ENCODE data around the gene PNPT1. TPM values are rescaled to one million over a fixed set of nuclear protein-coding genes. Genes with fewer than 3 reads are reported as not detected.
"Not testable (repeated sequence)": the region's sequence is repeated elsewhere in the genome, so short reads cannot be mapped to it uniquely, and the experiment has no call there.

The PNPT1 gene
- total and polyA plus RNA-seq, 7 donors, result 16.0 to 34.7 (median 26.5) TPM

DNA sequence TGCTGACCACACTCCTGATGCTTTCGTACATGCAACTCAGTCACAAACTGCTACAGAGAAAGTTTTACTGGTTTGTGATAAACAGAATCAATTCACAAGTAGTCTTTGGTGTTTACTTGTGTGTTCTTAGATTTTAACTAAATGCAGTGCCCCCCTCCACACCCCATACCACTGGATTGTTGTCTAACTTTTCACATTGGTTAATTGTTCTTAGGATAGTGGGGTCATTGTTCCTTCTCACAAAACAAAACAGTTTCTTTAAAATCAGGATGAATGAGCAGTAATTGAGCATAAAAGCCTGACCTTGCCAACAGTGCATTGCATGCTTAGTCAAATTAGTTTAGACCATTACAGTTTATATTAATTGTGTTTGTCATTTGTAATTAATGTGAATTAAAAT, 14.1 kb upstream of the PNPT1 start:
- ATAC-seq, result no peak
- 49 to 78% (median 61%) methylated on average over 1 of the region's 1 CpG for WGBS, 3 donors
- Histone ChIP-seq H3K9me3 (no peaks in the 10 kb centered on the region), H3K4me1 (no peaks in the 10 kb centered on the region), H3K27ac (no peak overlapping the region), H3K4me3 (no peak overlapping the region), H3K27me3 (ENCODE audit: insufficient read depth in 3 of 3, low read length in 2 of 3) (peaks cover 0 to 18% (median 2%) of the 10 kb centered on the region in 3 donors), H3K36me3 (ENCODE audit: insufficient read depth in 1 of 2, low read depth in 1 of 2) (no peaks in the 10 kb centered on the region)
- TF ChIP-seq, protein P1, sequence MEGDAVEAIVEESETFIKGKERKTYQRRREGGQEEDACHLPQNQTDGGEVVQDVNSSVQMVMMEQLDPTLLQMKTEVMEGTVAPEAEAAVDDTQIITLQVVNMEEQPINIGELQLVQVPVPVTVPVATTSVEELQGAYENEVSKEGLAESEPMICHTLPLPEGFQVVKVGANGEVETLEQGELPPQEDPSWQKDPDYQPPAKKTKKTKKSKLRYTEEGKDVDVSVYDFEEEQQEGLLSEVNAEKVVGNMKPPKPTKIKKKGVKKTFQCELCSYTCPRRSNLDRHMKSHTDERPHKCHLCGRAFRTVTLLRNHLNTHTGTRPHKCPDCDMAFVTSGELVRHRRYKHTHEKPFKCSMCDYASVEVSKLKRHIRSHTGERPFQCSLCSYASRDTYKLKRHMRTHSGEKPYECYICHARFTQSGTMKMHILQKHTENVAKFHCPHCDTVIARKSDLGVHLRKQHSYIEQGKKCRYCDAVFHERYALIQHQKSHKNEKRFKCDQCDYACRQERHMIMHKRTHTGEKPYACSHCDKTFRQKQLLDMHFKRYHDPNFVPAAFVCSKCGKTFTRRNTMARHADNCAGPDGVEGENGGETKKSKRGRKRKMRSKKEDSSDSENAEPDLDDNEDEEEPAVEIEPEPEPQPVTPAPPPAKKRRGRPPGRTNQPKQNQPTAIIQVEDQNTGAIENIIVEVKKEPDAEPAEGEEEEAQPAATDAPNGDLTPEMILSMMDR (IDR thresholded peaks at IDR 0.05), result no peak
- DNase-seq, result no peak
- intact Hi-C loops (cut with DNase I), result no loop called here

DNA sequence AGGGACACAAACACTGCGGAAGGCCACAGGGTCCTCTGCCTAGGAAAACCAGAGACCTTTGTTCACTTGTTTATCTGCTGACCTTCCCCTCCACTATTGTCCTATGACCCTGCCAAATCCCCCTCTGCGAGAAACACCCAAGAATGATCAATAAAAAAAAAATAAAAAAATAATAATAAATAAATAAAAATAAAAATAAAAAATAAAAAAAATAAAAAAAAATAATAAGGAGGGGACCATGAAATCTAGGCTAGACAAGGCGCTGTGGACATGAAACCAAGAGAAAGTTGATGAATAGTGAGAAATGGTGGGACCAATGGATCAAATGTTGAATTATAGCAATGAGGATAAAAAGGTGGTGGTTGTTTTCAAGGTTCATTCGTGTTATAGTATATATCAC, 12.6 kb upstream of the PNPT1 start:
- not testable (repeated sequence) for H3K4me3 ChIP-seq

DNA sequence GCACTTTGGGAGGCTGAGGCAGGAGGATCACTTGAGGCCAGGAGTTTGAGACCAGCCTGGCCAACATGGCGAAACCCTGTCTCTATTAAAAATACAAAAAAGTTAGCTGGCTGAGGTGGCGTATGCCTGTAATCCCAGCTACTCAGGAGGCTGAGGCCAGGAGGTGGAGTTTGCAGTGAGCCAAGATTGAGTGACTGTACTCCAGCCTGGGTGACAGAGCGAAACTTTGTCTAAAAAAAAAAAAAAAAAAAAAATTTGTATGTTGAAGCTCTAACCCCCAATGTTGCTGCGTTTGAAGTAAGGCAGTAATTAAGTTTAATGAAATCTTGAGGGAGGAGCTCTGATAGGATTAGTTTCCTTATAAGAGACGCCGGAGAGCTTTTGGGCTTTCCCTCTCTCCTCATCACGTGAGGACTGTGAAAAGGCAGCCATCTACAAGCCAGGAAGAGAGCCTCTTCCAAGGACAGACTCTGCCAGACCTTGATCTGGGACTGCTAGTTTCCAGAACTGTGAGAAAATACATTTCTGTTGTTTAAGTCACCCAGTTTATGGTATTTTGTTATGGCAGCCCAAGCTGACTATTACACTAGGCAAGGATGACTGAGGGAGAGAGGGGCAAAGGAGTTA, 11.5 kb upstream of the PNPT1 start:
- no peak overlapping the region for H3K27ac ChIP-seq
- H3K27me3 ChIP-seq (ENCODE audit: insufficient read depth in 3 of 3, low read length in 2 of 3), result peaks cover 0 to 18% (median 2%) of the 10 kb centered on the region in 3 donors
- no peak for ATAC-seq
- TF ChIP-seq, protein P1 (IDR thresholded peaks at IDR 0.05), result no peak
- H3K9me3 ChIP-seq, result no peaks in the 10 kb centered on the region
- H3K36me3 ChIP-seq (ENCODE audit: insufficient read depth in 1 of 2, low read depth in 1 of 2), result no peaks in the 10 kb centered on the region
- no peak for DNase-seq
- H3K4me3 ChIP-seq, result no peak overlapping the region
- intact Hi-C loops (cut with DNase I), result no loop called here
- WGBS, 3 donors, result 63 to 67% (median 64%) methylated on average over 7 of the region's 7 CpGs
- no peaks in the 10 kb centered on the region for H3K4me1 ChIP-seq

More for the DNA sequence above, 12.6 kb upstream of the PNPT1 start:
- H3K36me3 ChIP-seq (ENCODE audit: insufficient read depth in 1 of 2, low read depth in 1 of 2); ATAC-seq; intact Hi-C loops (cut with DNase I); DNase-seq; H3K4me1 ChIP-seq; H3K27ac ChIP-seq; H3K9me3 ChIP-seq: not testable (repeated sequence)
- 90 to 93% (median 92%) methylated on average over 3 of the region's 4 CpGs for WGBS, 3 donors
- peaks cover 0 to 18% (median 2%) of the 10 kb centered on the region in 3 donors for H3K27me3 ChIP-seq (ENCODE audit: insufficient read depth in 3 of 3, low read length in 2 of 3)

DNA sequence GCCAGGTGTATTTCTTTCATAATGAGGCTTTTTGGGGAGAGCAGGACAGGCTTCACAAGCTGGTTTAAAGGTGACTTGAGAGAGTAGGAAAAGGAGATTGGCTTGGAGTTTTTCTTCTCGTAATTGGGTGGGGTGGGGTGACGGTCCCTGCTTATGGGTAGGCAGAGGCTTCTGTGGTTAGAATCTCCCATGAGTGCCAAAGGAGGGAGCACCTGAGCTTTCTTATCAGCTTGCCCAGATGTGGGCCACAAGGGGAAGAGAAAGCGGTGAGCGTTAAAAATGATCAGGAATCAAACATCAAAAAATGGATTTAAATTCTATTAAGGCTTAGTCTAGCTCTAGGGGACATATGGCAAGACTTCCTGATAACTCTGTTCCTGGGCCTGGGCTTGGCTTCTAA, 9.7 kb upstream of the PNPT1 start:
- ATAC-seq, result no peak
- Histone ChIP-seq H3K9me3 (no peaks in the 10 kb centered on the region), H3K4me1 (no peaks in the 10 kb centered on the region), H3K36me3 (ENCODE audit: insufficient read depth in 1 of 2, low read depth in 1 of 2) (no peaks in the 10 kb centered on the region), H3K27ac (no peak overlapping the region), H3K27me3 (ENCODE audit: insufficient read depth in 3 of 3, low read length in 2 of 3) (peaks cover 0 to 12% (median 2%) of the 10 kb centered on the region in 3 donors), H3K4me3 (no peak overlapping the region)
- WGBS, 3 donors, result 38 to 53% (median 51%) methylated on average over 4 of the region's 4 CpGs
- no peak for DNase-seq
- intact Hi-C loops (cut with DNase I), result no loop called here
- TF ChIP-seq, protein P1 (IDR thresholded peaks at IDR 0.05), result no peak

DNA sequence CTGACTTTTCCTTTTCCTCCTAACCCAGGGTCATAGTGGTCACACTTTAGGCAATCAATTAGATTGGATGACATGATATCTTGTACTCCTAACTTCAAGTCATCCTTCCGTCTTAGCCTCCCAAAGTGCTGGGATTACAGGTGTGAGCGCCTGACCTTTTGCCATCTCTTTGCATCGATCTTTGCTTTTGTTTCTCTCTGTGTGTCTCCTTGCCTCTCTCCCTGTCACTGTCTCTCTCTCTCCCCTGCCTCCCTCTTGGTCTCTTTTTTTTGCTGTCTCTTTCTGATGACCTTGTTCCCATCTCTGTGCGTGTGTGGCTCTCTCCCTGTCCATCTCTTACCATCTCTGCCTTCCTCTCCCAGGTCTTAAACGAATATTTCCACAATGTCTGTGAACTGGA, 904 bp downstream of the PNPT1 start:
- H3K36me3 ChIP-seq (ENCODE audit: insufficient read depth in 1 of 2, low read depth in 1 of 2); H3K9me3 ChIP-seq; H3K27me3 ChIP-seq (ENCODE audit: insufficient read depth in 3 of 3, low read length in 2 of 3); intact Hi-C loops (cut with DNase I); H3K4me1 ChIP-seq; DNase-seq: not testable (repeated sequence)
- peak in 1 of 4 donors; percentile 3 for ATAC-seq
- H3K4me3 ChIP-seq, result peak overlapping the region; percentile 92
- WGBS, 3 donors, result 19 to 23% (median 22%) methylated on average over 5 of the region's 5 CpGs
- peak overlapping the region; percentile 68 for H3K27ac ChIP-seq

DNA sequence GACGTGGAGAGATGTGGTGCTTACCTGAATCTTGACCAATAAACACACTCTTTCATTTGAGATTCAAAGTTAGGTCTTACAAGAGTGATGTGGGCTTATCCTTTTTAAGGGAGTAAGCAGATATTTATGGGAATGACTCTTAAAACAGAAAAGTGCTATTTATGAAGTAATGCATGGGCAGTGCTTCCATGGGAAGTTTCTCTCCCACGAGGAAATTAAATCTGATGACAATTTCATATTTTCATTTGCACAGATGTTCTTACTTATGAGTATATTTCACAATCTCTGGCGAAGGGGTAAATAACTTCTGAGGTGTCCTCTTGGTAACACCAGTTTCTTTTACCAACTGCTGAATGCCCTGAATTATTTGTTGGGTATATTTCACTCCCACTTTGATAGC, 21.0 kb downstream of the PNPT1 start:
- TF ChIP-seq, protein P1 (IDR thresholded peaks at IDR 0.05), result no peak
- 71 to 73% (median 73%) methylated on average over 3 of the region's 3 CpGs for WGBS, 3 donors
- H3K4me1 ChIP-seq, result no peaks in the 10 kb centered on the region
- no peak overlapping the region for H3K27ac ChIP-seq
- H3K27me3 ChIP-seq (ENCODE audit: insufficient read depth in 3 of 3, low read length in 2 of 3), result no peaks in the 10 kb centered on the region
- H3K9me3 ChIP-seq, result no peaks in the 10 kb centered on the region
- intact Hi-C loops (cut with DNase I), result no loop called here
- H3K4me3 ChIP-seq, result no peak overlapping the region
- DNase-seq (no peak), ATAC-seq (no peak)
- H3K36me3 ChIP-seq (ENCODE audit: insufficient read depth in 1 of 2, low read depth in 1 of 2), result peaks cover 0 to 77% of the 10 kb centered on the region in 2 donors
